ENCODE data around the gene HADH.
"Not testable (repeated sequence)": the region's sequence is repeated elsewhere in the genome, so short reads cannot be mapped to it uniquely, and the experiment has no call there.

Gene HADH

DNA sequence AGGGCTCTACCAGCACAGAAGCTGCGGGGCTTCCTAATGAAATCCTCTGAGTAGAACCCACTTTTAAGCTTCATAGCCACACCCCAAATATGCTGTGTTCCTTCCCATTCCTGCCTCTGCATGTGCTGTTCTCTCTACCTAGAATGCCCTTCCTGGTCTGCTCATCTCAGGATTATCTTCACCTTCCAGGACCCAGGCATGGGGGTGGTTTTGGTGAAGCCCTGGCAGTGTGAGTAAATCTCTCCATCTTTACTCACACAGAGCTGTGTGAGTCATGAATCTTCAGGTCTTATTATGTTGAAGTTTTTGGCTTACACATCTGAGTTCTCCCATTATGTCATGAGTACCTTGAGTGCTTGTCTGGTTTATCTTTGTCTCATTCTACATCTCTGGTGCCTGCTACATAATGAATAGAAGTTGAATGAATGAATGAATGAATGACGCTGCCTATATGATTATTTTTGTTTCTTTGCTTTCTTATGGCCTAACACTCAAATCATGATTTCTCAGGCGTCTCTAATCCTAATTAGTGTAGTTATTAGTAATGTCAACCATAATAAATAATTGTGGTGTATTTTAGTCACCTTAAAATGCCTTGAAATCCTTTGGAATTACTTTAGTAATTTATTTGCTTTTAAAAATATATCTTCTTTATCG is 41.9 kb downstream of the HADH start:
- DNase-seq: no peak

DNA sequence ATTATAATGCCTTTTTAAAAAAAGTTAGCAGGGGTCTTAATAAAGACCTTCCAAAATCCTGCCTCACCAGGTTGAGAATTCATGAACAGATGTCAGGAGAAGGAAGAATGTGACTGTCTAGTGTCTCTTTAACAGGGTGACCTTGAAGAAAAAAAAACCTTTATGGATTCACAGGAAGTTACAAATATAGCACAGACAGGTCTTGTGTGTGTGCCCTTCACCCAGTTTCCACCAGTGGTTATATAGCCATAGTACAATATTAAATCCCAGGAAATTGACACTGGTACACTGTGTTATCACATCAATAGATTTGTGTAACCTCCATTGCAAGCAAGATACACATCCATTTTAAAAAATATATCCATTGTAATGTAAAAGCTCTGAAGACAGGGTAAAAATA is 43.7 kb downstream of the HADH start:
- no peak for DNase-seq

DNA sequence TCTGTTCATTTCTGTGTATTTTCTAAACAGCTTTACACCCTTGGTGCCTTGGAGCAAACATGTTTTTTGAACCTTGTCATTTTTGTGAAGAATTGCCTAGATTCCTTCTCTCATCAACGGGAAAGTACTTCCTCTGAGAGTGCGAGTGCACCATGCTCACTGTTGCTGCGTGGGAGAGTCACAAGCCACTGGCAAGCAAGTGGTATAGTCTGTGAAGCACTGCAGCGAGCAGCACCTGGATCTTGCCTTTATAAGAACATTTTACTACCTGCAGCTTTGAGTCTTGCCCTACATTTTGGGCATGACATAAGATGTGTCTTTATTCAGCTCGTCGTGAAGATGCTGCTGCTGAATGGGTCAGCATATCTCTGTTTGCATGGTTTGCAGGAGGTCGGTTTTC is 44.9 kb downstream of the HADH start:
- no peak for DNase-seq

DNA sequence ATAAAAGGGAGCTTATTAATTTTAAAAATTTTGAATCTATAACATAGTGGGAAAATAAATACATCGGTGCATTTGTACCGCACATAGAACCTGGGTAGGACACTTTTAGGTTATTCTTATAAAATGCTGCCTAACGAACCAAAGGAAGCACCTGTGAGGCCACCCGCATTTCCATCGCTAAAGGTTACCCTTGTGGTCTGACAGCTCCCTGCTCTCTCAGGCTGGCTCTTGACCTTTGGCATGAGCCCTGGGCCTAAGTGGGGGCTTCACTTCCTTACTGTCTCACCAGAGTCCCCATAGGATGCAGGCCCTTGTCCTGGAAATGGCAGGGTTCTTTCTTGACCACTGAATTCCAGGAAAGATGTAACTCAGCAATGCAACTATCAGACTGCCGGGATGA is 46.0 kb downstream of the HADH start:
- no peak for DNase-seq

DNA sequence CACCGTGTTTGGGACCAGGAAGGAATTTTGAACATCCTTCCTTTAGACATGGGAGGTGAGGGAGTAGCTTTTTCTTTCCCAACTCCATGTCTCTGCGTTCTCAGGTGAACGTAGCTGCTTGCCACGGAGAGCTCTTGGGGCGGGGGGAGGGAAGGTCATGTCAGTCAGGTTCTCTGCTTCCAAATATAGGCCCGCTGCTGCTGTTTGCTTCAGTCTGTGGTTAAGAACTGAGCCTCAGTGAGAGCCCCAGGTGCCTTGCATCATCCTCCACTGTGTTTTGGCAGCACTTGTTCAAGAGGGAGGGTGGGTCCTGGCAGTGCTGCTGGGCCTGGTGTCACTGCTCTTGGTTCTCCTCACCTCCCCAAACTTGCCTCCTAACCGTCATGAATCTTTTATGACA is 46.5 kb downstream of the HADH start:
- DNase-seq: no peak

DNA sequence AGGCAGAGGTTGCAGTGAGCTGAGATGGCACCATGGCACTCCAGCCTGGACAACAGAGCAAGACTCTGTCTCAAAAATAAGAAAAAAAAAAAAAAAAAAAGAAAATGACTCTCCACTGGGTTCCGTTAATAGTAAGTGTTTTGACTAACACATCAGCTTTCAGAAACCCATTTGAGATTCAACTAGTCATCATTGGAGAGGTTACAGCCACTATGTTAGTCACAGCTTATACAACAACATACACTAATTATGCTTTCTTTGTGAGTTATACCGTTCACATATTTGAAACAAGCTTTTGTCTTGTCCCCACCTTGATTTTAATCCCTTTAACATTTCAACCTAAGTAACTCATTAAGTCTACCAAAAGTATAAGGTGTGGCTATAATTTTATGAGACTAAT is 48.2 kb downstream of the HADH start:
- no peak for DNase-seq

DNA sequence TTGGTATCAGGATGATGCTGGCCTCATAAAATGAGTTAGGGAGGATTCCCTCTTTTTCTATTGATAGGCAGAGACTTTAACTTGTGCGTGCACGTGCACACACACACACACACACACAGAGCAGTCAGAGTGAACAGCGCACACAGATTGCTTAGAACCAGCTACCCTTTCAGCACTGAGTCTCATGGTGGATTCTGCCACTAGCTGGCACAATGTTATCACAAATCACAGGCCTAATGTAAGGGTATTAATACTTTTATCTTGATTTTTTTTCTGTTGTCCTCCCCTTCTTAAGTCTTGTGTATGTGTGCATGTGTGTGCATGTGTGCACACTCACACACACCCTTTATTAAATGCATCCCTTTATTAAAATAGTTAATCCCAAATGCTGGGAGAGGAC is 53.2 kb downstream of the HADH start:
- no peak for DNase-seq

DNA sequence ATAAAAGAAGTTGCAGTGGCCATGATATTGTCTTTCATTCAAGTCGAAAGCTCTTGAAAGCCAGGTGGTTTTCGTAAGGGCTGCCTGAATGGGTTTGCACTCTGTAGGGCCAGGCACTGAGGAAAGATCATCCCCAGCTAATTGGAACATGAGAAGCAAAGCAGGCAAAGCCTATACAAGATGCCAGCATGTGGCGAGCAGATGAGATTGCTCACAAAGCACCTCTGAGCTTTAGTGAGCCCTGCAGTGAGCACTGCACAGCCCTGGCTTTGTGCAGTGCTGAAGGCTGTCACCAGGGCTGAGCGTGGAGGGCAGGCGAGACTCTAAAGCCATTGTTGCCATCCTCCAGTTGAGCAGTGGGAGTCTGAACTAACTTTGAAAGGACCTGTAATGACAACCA is 53.8 kb downstream of the HADH start:
- DNase-seq: no peak

DNA sequence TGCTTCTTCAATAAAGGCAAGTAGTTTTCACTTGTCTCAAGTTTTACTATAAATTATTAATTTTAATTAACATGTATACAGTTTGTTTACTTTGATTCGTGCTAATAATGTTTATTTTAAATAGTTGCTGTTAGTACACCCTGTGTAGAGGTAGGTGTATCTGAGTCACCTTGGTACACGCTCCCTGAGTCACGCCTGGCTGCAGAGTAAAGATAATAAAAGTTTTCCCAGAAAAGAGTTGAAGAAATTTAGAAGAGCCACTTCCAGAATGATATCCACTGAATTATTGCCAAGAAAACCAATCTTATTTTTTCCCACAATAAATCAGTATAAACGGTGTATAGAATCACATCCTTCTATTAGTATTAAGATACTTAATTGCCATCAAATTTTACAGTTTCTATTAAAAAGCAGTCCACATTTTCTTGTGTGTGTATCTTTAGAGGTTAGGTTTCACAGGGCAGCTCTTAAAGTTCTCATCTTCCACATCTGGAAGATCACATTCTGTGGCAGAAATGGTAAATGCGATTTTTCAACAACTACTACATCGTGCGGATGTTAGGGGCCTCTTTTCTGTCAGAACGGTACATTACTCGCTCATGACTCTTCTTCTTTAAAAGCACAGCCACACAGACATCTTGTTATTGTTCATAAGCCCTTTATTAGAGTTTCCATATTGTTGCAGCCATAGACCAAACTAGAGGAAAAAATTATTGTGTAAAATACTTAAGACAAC is 55.4 kb downstream of the HADH start:
- DNase-seq: no peak

DNA sequence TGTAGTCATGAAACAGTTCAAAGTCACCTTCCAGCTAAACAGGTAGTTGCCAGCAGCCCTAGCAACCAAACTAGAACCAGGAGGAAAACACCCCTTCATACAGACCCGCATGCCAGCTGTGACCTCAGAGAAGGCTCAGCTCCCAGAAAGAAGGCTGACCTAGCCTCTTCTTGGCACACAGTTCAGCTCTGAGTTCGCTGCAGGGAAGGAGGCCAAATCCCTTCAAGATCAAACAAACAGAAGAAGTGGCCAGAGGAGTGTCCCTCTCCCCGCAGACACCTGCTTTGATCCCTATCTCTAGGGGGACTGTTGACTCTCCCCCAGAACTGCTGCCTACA is 56.0 kb downstream of the HADH start:
- peak; percentile 42 for DNase-seq

DNA sequence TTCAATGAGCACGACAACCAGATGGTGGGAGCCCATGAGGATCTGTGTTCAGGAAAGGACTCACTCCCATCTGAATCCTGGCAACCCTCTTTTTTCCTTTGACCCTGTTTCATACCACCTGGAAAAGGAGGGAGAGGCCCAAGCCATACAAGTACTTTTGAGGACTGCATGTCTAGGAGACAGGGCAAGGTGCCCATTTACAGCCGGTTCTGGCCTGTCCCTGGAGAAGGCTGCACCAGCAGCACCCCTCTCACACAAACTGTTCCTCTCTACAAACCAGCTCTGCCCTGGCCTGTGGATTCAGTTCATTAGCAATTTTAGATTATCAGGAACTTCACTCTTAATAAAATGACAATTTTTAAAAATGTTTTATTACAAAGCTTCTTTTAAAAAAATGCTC is 57.5 kb downstream of the HADH start:
- peak; percentile 4 for DNase-seq

DNA sequence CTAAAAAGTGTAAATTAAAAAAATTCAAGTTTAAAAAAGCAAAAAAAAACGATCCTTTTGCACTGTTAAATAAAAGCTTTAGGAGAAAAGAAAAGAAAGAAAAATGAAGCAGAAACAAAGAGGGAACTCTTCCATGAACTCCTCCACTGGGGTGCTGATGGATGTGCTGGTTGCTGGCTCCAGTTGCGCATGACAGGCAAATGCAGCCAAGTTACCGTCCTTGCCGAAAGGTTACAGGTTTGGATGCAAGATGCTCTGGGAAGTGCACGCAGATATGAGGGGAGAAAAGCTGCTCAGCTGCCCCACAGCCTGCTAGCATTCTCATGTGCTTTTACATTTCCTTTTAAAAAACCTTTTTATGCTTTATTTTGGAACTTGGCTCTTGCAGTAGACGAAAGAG is 58.5 kb downstream of the HADH start:
- no peak for DNase-seq

DNA sequence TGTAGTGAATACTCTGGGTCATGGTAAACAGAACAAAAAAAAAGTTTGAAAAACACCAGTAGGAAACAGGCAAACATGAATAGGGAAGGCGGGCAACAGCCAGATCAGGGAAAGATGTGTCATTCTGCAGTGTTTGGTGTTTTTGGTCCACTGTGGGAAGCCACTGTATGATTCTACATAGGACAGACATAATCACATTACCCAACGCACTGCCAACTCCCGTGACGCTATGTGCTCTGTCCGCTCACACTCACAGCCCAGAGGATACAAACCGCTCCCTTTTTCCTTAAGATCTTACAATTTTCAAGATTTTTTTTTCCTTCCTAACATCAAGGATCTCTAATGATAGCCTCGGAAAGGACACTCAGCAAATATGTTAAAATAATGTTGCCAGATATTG is 59.3 kb downstream of the HADH start:
- no peak for DNase-seq

DNA sequence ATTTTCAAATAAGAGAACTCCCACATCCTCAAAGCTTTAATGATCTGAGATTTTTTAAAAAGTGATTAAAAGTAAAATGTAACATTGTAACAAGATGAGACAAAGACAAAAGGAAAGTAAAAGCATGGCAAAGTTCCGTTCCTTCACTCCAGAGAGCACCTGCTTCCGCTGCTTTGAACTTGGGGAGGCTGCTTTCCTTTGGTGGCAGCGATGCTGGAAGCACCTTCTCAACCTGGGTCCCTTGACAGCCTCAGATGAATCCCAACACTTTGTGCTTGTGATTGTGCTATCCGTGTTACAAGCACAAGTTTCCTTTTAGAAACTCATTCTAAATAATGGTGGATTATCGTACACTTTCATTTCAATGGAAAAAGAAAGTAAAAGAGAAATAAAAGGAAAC is 59.7 kb downstream of the HADH start:
- no peak for DNase-seq

DNA sequence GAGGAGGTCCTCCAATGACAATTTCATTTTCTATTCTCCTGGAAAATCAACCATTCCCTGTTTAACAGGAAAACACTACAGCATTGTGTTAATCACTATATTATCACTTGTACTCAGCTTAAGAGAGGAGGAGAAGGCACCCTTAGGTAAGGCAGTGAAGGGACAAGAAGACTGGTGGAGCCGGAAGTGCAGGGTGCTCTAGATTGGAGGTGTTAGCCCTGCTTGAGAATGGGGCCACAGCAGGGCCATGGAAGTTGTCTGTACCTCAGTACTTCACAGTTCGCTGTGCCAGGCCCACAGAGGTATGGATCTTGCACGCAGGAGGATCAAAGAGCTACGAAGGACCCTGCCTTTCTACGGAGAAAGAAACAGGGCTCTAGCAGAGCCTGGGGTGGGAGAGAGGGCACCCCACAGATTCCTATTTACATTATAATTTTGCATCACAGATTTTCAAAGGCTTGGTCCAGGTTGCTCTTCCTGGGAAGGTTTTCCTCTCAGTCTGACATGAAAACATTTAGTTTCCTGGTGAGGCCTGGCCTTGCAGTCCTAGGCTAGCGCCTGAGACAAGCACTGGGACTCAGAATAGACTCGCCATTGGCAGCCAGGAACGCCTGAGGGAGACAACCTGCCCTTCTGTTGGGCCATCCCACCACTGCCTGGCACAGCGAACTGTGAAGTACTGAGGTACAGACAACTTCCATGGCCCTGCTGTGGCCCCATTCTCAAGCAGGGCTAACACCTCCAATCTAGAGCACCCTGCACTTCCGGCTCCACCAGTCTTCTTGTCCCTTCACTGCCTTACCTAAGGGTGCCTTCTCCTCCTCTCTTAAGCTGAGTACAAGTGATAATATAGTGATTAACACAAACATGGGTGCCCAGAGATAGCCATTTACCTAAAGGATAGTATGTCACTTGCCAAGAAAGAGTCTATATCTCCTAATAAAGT is 60.8 kb downstream of the HADH start:
- DNase-seq: not testable (repeated sequence)

DNA sequence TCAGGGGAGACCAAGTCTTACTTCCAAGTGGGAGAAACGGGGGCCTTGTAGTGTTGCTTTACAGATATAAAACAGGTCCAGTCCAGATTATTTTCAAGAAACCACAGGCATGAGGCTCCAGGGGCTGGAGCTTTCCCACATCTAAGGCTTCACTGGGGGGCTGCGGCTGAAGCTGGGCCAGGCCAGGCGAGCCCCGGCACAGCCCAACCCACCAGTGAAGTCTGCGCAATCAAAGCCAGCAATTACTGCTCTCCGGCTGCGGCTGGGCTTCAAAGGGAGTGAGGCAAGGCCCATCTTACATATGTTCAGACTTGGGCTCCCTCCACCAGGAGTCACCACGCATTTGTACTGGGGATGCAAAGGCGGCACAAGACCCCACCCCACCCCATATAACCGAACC is 61.7 kb downstream of the HADH start:
- DNase-seq: no peak

DNA sequence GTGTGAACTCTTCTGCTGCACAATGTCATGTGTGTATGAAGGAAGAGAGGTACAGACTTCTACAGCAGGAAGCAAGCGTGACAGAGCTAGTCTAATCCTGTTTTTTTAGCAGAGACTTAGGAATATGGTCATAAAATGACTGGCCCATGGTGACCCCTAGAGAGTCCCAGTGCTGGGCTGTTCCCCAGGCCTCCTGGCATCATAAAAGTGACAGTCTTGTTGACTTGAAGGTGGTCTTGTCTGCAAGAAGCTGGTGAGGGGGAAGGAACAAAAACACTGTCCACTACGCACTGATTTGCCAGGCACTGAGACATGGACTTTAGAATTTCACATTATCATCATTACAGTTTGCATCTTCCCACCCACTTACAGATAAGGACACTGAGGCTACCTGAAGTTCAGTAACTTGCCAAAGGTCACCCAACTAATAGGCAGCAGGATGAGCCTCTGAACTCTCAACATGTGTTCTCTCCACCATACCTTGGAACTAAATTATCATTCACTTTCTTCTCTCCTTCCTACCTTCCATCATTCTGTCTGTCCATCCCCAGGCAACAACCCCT is 63.0 kb downstream of the HADH start:
- no peak for DNase-seq

DNA sequence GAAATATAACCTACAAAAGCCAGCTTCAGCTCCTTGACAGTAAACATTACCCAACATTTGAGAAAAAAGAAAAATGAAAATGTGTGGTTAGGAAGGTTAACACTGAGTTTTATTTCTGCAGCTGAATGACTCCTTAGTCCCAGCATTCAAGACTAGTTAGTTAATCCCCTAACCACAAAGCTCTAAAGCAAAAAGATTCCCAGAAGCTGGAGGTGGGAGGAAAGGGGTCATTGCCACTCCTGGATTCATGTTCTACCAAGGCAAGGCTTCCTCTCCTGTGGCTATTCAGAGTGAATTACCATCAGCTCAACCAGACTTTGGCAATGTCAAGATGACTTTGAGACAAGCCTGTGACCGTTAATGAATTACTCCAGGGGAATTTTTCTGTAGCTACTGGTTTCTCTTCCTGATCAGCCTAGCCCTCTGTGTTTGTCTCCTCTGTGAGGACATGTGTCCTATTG is 63.6 kb downstream of the HADH start:
- no peak for DNase-seq

DNA sequence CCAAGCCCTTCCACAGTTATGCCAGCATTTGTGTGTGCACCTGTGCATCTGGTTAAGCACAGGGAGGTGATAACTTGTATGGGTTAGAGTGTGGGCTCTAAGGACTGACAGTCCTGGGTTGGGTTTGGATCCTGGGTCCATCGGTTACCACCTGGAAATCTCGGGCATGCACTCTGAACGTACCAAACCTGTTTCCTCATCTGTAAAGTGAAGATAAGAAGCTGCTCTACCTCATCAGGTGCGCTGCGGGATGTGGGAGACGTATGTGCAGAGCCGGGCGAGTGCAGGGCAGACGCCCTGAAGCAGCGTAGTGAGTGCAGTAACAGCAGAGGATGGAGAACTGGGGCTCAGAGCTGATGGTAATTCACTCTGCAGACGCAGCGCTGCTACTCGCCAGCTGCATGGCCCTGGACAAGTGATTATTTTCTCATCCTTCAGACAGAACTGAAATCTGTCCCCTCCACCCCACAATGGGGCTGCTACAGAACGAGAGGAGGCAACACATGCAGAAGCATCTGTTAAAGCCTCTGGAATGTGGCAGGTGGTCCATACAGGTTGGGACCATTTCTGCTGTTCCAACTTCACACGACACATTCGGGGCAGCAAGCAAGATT is 64.4 kb downstream of the HADH start:
- no peak for DNase-seq

DNA sequence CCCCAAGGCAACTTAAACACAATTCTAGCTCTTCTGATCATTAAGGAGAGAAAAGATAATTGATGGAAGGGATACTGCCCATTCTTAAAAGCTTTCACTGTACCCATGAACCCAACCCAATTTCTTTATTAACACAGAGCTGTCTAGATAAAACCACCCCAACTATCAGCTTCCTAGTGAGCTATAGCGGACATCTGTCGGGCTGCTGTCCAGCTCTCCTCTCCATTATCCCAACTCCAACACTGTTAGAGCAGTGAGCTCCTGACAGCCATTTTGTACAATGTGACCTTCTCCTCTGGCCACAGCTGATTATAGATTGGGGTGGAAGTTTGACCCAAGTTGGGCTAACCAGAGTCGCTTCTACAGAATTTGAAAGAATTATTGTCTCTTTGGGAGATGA is 66.1 kb downstream of the HADH start:
- DNase-seq: no peak

DNA sequence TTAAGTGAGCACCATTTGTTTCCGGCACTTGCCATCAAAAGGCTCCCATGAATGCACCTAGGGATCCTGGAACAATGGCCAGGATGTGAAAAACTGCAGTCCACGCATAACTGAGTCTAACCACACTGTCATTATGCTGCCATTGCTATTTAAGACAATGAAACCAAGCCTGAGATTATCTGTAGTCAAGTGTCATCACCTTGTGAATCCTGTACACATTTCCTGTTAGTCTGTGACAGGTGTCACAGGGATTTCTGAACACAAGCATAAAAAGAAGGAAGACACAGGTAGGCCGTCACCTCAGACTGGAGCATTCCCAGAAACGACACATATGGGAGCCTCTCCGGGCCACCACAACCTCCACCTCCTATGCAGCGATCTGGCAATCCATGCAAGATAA is 66.7 kb downstream of the HADH start:
- DNase-seq: no peak

DNA sequence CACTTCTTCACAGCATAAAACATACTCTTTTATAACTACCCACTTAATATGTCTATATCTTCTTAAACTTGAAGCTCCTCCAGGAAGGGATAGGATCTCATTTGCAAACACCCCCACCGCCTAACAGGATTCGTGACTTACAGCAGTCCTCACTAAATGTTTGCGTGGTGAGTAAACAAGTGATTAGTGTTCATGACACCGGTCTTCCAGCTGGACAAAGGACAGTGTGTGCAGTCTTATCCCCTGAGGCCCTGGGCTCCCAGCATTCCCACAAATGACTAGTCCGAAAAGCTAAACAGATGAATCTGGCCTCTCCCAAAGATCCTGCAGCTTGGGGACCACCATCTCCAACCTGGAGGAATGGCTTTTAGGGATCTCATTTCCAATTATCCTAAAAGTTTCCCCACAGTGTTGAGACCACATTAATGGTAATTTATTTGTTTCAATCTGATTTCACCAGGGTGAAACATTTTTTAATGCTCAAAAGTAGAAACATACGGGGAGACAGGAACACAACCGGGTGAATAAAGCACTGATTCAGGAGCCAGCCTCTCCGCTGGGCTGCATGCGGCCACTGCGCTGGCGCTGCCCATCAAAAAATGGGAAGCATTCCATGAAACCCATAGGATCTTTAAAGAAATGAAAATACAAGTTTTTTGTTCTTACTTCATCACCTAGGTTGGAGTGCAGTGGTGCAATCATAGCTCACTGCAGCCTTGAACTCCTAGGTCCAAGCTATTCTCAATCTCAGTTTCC is 69.2 kb downstream of the HADH start:
- no peak for DNase-seq

Measured in midbrain (tissue), 1 donor.